ENCODE measurements around the gene FAM163B. TPM values are rescaled to one million over a fixed set of nuclear protein-coding genes. Genes with fewer than 3 reads are reported as not detected.

Gene FAM163B
- total RNA-seq, 1 experiment from 2014 or later: not detected

- no peak for DNase-seq (ENCODE audit: extremely low read depth, low read depth)
Measured at GRCh38 chr9:133554729-133555128, 54.5 kb downstream of the FAM163B start.

- no peak for DNase-seq (ENCODE audit: extremely low read depth, low read depth)
Measured at GRCh38 chr9:133553973-133554713, 55.0 kb downstream of the FAM163B start.

DNA sequence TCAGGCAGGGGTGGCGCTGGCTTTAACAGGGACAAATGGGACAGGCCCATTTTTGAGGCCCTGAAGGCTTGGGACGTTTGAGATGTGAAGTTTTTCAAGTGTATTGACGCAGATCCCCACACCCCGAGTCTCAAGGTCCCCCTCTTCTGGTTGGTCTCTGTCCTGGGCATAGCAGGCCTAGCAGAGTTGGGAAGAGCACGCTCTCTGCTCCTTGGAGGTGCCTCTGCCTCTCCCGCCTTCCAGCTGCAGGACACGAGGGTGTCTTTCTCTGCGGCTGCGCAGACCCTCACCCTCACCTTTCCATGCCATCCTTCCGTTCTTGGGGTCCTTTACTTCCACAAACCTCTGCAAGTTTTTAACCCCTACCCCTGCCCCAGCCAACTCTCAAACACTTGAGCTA lies 56.1 kb downstream of the FAM163B start:
- DNase-seq (ENCODE audit: extremely low read depth, low read depth): no peak

- DNase-seq (ENCODE audit: extremely low read depth, low read depth): no peak
Measured at GRCh38 chr9:133552236-133552635, 57.0 kb downstream of the FAM163B start.

DNA sequence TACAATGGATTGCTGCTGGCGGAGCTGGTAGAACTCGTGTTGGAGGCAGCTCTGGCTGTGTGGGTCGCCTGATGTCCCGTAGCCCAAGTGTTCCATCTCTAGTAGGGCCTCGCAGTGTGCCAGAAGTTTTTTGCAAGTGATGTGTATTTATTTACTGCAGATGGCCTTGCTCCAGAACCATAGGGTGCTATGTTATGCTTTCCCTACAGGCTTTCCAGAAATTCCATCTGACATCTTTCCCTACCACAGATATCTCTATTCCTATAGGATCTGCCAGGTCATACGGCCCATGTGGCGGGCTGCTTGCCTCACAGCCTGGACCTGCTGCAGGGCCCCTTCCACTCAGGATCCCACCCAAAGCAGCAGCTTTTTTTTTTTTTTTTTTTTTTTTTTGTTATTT lies 57.7 kb downstream of the FAM163B start:
- no peak for DNase-seq (ENCODE audit: extremely low read depth, low read depth)

- no peak for DNase-seq (ENCODE audit: extremely low read depth, low read depth)
Measured at GRCh38 chr9:133547116-133547515, 62.1 kb downstream of the FAM163B start.

GRCh38 chr9:133546287-133546680 lies 62.9 kb downstream of the FAM163B start:
- no peak for DNase-seq (ENCODE audit: extremely low read depth, low read depth)

DNA sequence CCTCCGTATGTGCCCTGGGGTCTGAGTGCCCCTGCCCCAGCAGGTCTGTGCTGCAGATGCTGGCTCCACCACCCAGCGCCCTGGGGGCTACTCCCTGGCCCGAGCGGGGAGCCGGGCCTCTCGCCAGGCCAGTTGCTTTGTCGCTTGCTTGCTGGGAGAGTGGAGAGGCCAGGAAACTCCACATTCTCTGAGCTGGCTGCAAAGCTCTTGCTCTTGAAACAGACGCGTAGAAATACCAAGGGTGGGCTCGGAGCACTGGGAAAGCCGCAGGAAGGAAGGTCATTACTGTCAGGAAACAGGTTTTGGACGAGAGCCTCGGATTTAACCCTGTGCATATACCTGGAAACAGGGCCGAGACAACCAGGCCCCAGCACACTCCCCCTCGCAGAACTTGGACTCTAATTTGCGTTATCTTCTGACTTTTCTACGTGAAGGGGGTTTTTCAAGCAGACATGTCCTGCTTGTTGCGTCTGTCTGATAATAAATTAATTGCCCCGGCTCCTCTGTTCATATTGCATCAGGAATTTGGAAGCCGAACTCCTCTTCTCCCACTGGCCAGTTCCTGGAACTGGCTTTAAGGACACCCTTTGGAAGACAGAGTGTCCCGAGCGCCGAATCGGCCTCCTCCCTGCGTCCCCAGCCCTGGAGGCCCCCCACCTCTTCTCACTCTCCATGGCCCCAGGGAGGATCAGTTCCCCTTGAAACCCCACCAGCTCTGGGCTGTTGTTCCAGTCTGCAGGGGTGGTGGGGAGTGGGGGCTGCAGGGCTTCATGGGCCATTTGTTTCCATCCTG lies 63.5 kb downstream of the FAM163B start:
- no peak for DNase-seq (ENCODE audit: extremely low read depth, low read depth)

- no peak for DNase-seq (ENCODE audit: extremely low read depth, low read depth)
Measured at GRCh38 chr9:133543772-133544467, 65.3 kb downstream of the FAM163B start.

DNA sequence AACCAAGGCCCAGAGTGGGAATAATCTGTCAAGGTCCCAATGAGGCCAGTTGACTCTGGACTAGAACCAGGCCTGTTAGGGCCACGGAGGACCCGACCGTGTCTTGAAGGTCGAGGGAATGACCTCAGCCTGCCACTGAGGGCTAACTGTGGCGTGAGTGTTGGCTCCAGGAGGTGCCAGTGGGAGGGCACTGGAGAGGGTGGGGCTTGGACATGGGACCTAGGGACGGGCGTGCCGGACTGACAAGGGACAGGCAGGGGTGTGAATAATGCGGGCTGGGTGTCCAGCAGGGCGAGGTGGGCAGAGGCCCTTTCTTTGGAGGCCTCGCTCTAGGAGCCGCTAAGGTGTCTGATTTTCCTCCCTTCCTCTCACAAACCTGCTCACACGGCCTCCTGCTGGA lies 67.2 kb downstream of the FAM163B start:
- no peak for DNase-seq (ENCODE audit: extremely low read depth, low read depth)

- DNase-seq (ENCODE audit: extremely low read depth, low read depth): no peak
Measured at GRCh38 chr9:133540698-133541025, 68.5 kb downstream of the FAM163B start.

- DNase-seq (ENCODE audit: extremely low read depth, low read depth): no peak
Measured at GRCh38 chr9:133539991-133540697, 69.0 kb downstream of the FAM163B start.

- no peak for DNase-seq (ENCODE audit: extremely low read depth, low read depth)
Measured at GRCh38 chr9:133538851-133539833, 70.0 kb downstream of the FAM163B start.

DNA sequence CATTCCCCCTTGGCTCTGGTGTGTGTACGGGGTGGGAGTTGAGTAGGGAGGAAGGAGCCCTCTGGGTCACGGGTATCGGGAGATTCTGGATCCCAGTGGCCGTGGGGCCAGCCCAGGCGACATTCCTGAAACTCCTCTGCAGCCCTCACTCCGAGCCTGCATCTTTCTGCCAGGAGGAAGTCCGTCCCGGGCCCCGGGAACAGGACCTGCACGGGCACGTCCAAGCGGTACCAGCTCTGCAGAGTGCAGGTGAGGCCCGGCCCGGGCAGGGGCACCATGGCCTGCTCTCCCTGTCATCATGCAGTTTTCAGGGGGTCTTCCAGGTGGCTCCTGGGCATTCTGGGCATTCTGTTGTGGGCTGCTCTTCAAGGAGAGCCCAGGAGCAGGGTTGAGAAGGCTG lies 71.0 kb downstream of the FAM163B start:
- DNase-seq (ENCODE audit: extremely low read depth, low read depth): no peak

DNA sequence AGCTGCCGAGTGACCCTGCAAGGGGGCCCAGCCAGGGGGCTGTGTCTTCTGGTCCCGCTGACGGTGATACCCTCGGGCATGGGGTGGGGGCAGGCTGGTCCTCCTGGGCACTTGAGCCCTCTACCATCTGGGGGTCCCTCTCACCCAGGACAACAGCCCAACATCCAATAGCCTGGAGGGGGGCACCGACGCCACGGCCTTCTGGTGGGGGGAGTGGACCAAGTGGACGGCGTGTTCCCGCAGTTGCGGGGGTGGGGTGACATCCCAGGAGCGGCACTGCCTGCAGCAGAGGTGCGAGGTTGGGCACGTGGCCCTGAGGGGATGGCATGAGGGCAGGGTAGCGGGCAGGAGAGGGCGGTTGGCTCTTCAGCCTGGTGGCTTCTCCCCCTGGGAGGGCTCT lies 71.9 kb downstream of the FAM163B start:
- DNase-seq (ENCODE audit: extremely low read depth, low read depth): no peak

DNA sequence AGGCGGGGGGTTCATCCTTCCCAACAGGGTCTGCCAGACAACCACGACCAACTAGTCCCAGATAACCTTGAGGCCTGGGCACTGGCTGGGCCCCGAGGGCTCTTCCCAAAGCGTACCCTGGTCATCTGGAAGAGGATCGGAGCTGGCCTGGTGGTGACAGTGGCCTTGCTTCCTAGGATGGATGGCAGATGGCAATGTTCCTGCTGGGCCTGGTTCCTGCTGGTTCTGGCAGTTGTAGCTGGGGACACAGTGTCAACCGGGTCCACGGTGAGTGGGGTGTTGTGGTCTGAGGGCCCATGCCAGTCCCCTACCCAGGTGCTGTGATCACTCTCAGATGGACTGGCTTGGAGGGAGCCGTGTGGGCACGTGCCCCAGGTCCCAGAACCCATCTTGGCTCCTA lies 72.7 kb downstream of the FAM163B start:
- no peak for DNase-seq (ENCODE audit: extremely low read depth, low read depth)

GRCh38 chr9:133536080-133536479 lies 73.1 kb downstream of the FAM163B start:
- no peak for DNase-seq (ENCODE audit: extremely low read depth, low read depth)

DNA sequence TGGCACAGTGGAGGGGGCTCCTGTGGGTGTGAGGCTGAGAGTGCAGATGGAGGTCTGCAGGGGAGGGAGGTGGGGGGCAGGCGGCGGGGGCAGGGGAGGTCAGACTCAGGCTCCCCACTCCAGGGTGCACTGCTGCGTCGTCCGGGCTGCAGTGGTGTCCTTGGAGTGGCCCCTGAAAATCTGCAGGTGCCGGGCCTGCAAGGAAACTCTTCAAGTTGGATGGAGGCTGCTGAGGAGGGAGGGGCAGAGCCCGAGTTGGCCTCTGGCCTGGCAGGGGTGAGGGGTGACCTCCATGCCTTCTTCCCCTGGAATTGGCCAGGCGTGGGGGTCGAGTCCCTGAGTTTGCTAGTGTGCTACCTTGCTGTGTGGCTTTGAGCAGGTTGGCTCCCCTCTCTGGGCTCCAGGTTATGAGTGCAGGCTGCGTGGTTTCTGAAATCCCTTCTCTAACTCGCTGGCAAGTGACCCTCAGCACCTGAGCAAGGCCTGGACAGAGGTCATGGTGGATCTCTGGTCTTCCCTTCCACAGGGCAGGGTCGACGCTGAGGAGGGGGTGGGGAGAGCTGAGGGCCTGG lies 73.8 kb downstream of the FAM163B start:
- no peak for DNase-seq (ENCODE audit: extremely low read depth, low read depth)

Data from NCI-H460 (cell line).